Suppressor macrophage treated with lipopolysaccharide for 4 hours (primary cell): Measurements from ENCODE around the gene IFNB1.

ENCODE experiments used
- DNase-seq: peaks from one replicate; pipeline ENCODE4 v3.0.0-alpha.2; 2020

Gene IFNB1

DNA sequence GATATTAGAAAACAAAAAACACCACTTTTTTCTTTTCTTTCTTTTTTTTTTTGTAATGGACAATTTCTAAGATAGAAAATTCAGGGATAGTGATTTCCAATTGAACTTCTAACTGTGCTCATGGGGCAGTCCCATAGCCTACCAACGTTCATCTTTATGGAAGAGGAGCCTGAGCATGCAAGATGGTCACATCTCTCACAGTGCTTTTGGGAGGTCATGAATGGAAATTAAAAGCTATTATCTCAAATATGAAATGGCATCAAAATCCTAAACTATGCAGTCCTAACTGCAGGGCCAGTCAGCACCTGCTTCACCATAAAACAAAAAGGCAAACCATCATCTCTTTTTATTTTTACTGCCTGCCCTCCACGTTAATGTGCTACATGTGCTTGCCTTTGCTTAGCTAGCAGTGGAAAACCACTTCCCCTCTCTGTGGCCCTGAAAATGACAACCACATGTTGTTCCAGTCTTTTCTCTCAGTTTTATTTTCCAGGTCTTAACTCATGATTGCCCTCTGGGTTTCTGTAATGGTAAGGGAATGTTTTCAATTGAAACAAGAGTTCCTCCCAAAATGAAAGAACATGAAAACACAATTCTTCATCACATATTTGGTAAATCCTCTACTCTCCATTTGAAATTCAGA, 16.7 kb downstream of the IFNB1 start:
- DNase-seq: peak; percentile 28

DNA sequence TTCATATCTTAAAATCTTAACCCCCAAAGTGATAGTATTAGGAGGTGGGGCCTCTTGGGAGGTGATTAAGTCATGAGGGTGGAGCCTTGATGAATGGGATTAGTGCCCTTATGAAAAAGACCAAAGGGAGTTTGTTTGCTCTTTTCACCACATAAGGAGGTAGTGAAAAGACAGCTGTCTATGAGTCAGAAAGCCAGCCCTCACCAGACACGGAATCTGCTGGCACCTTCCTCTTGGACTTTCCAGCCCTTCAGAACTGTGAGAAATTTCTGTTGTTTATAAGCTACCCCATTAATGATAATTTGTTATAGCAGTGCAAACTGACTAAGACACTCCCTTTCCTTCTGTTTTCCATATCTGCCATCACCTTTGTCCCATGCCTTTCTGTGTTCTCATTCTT, 20.8 kb downstream of the IFNB1 start:
- peak; percentile 39 for DNase-seq

DNA sequence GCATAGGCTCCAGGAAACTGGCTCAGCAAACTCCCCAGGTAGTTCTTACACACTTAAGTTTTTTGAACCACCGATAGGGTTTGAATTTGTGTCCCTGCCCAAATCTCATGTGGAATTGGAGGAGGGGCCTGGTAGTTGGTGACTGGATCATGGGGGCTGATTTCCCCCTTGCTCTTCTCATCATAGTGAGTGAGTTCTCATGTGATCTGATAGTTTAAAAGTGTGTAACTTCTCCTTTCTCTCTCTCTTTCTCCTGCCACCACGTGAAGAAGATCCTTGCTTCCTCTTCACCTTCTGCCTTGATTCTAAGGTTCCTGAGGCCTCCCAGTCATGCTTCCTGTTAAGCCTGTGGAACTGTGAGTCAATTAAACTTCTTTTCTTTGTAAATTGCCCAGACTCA, 23.9 kb downstream of the IFNB1 start:
- DNase-seq: no peak

DNA sequence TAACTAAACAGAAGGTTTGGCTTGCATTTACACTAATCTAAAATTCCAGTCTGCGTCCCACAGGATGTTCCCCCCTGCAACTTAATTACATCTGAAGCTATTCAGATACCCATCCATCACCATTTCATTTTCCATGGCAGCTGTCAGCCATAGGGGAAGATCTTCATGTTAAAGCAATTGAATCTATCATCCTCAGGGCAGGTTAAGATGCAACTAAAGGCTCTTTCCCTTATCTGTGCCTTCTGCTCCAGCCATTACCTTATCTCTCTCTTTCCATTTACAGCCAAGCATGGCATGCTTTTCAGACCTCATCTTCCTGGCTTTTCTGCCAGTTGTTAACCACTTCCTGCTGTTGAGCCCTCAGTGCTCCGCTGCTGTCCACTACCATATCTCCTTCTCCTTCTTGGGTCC, 30.5 kb downstream of the IFNB1 start:
- DNase-seq: no peak

DNA sequence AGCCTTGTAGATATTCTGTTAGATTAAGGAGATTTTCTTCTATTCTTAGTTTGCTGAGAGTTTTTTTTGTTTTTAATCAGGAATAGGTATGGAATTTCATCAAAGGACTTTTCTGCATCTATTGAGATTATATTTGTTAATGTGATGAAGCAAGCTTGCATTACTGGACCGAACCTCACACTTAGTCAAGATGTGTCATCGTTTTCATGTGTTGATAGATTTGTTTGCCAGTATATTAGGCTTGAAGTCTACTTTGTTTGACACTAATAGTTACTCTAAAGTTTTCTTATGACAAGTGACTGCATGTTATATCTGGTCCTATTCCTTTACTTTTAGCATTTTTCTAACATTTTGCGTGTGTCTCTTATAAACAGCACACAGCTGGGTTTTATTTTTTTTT, 33.9 kb downstream of the IFNB1 start:
- DNase-seq: no peak

DNA sequence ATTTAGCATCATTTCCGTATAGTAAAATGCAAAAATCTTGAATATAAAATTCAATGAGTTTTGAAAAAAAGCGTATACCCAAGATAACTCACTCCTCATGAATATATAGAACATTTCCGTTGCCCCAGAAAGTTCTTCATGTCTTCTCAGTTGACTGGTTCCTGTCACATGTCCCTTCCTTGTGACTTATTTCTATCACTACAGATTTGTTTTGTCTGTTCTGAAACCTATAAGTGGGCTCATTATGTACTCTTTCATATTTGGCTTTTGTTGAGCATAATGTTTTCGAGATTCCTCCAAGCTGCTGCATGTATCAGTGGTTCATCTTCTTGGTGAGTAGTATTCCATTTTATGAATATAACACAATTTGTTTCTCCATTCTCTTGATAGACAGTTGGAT, 35.3 kb downstream of the IFNB1 start:
- no peak for DNase-seq

DNA sequence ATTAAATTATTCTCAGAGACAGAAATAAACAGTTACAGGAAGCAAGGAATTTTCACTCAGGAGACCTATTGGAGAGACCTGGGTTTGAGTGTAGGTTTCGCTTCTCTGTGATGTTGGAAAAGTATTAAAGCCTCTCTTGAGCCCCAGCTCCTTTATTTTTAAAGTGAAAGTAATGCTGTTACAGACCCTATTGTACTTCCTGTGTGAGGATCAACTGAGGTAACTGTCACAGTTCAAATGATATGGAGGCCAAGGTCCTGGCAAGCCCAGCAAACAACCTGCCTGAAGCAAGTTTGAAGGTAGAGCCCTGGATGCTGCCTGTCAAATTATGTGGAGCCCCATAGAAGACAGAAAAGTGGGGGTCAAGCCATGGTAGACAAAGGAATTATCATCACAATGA, 38.4 kb downstream of the IFNB1 start:
- DNase-seq: no peak

DNA sequence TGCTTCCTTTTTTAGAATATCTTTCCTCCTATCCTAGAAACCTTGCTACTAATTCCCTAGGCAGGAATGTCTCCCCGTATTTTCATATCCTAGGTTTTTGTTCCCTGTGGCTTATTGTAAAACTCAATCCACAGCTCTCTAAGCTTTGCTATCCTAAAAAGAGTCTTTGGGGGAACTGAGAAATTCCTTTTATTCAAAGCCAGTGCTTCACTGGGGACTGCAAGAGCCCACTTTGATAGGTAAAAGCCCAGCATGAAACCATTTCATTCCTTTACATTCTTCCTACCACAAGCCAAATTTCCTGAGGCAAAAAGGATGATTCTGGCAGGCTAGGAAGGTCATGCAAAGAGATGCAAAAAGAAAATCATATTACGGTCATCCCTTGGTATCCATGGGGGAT, 40.5 kb downstream of the IFNB1 start:
- no peak for DNase-seq

DNA sequence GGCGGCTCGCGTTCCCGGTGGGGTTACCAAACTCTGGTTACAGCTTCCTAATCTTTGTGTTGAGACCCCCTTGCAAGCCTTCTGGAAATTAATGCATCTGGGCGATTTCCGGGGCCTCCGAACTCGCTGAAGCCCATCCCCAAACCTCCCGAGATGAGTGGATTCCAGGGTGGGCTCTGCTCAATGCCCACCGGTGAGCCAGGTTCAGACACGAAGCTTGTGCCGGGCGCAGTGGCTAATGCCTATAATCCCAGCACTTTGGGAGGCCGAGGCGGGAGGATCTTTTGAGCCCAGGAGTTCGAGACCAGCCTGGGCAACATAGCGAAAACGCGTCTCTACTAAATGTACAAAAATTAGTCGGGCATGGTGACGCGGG, 45.9 kb downstream of the IFNB1 start:
- DNase-seq: no peak

DNA sequence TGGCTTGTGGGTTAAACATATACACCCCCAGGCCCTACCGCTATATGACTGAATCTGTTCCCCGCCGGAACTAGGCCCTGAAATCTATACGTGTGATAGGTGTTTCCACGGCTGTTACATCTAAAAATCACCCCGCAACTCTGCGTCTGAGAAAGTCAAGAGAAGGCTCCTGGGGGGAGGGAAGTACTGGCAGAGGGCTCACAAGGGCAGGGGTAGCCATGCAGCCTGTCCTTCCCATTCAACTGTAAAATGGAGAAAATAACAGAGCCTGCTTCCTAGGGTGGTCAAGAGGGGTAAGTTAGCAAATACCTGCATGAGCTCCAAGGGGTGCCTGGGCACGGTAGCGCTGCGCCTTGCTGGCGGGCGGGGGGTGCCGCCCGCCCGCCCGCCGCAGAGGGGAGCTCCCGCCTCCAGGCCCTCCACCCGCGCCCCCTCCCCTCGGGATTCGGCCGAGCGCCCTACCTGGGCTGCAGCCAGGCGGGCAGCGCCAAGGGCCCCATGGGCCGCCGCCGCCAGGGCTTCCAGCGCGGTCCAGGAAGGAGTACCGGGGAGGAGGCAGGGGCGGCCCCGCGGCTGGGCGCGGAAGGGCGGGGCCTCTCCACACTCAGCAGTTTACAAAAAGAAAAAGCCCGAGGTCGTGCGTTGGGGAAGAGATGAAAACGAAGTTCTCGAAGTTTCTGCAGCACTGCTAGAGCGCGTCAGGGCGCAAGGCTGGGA, 46.5 kb downstream of the IFNB1 start, which contains the start of gene HACD4:
HACD4 (minus strand) TSS at position 550 of the 717 bp plus-strand sequence; CDS start at position 500, 50 bp downstream.
- peak; percentile 69 for DNase-seq

DNA sequence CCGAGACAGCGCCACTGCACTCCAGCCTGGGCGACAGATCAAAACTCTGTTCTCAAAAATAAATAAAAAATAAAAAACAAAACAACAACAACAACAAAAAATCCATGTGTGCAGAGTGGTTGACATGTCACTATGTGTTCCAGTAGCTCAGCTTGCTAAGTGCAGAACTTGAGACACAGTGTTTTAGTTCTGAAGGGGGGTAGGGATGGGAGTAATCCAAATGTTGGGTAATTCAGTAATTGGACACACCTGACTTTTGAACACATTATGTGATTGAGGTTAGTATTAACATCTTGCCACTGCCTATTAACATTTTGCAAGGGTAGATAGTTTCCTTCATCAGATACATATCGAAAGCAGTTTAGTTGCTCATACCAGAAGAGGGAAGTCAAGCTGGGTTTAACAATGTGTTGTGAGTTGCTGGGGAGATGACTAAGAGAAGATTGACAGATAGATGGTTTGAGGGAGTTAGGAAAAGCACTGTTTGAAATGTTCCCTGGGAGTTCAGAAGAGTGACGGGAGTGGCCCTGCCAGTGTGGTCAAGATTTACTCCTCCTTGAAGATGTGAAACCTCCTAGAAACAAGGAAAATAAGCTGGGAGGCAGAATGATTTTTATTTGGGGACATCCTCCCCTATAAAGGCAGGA, 47.2 kb downstream of the IFNB1 start:
- peak; percentile 91 for DNase-seq

DNA sequence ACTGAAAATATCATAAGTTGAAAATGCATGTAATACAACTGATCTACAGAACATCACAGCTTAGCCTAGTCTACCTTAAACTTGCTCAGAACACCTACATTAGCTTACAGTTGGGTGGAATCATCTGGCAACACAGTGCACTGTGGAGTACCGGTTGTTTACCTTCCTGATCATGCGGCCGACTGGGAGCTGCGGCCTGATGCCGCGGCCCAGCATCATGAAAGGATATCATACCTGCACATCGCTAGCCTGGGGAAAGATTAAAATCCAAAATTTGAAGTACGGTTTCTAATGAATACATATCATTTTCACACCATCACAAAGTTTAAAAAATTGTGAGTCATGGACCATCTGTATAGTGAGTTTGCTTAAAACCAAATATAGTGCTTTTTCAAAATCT, 48.1 kb downstream of the IFNB1 start:
- no peak for DNase-seq

DNA sequence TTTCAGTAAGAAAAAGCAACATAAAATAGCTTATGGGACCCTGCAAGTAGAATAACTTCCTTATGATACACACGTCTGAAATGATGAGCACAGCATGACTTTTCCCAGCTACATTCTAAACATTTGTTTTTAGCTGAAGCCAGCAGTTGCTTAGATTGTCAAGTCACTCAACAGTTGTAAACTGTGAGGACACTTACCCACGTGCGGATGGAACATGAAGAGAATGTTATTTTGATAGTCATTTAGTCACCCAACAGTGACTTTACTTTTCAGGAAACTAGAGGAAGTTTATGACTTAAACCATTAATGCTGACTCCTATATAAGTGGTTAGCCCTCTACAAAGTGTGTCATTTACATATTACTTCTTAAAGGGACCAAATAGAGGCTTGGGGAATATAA, 49.3 kb downstream of the IFNB1 start:
- DNase-seq: peak; percentile 89

DNA sequence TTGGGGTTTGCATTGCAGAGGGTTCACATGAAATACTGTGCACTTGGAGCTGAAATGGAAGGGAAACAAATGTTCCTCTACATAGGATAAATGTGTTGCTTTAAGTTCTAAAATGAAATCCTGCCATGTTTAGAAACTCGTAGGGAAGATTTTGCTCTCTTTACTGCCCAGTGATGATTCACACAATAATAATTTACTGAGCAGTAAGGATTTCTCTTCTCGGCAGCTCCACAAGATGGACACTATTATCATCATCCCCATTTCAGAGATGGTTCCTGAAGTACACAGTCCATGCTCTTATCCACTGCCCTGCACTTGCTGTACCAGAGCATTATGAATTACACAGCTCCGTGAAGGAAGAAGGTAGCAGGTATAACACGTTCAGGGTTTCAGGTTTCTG, 50.4 kb downstream of the IFNB1 start:
- no peak for DNase-seq
